GM12878 (cell line): ENCODE data around the gene VSIG10L.
A peak's percentile ranks its signal among the peaks of the same experiment; 100 is the strongest.

Experiments used
- CREB1 ChIP-seq: IDR thresholded peaks from 2 replicates; pipeline ENCODE4 v1.6.1; 2012; ENCODE audit warnings: low read depth, mild to moderate bottlenecking, inconsistent platforms
- CTCF ChIP-seq, 3 experiments: IDR thresholded peaks in 2 of 3; conservative IDR thresholded peaks in 1 of 3; 2 replicates each; pipeline ENCODE4 v1.5.1; 2011; ENCODE audit warnings: low read depth in 3 of 3, low read length in 3 of 3, mild to moderate bottlenecking in 3 of 3, control low read depth in 2 of 3, moderate library complexity in 2 of 3, inconsistent platforms in 1 of 3, mixed read lengths in 1 of 3; ENCODE audit not compliant: control insufficient read depth in 2 of 3, insufficient read depth in 1 of 3; ENCODE audit errors: extremely low read depth in 1 of 3
- EGR1 ChIP-seq, 2 experiments: IDR thresholded peaks; 1 replicate in 1 of 2; 2 replicates in 1 of 2; pipeline ENCODE4 v1.6.1; 2011 to 2012; ENCODE audit warnings: low read depth in 2 of 2, low read length in 2 of 2, borderline replicate concordance in 1 of 2, mild to moderate bottlenecking in 1 of 2, moderate library complexity in 1 of 2
- PAX5 ChIP-seq: IDR thresholded peaks from 2 replicates; pipeline ENCODE4 v1.6.1; 2011; ENCODE audit warnings: low read depth, low read length, borderline replicate concordance
- POLR2AphosphoS5 ChIP-seq: IDR thresholded peaks from 2 replicates; pipeline ENCODE4 v1.6.1; 2011; ENCODE audit warnings: mild to moderate bottlenecking, low read length, inconsistent platforms
- TBL1XR1 ChIP-seq: IDR thresholded peaks from 2 replicates; pipeline ENCODE4 v1.6.1; 2012; ENCODE audit warnings: low read depth, low read length, improper control_type of control experiment

GRCh38 chr19:51372649-51373504 lies 30.9 kb upstream of the VSIG10L start, which contains the start of gene NKG7:
- TF ChIP-seq TBL1XR1 (no peak), CTCF (IDR thresholded peaks at IDR 0.05 in 2 of 3, conservative IDR thresholded peaks at IDR 0.05 in 1 of 3; ENCODE audit: control insufficient read depth in 2 of 3, extremely low read depth in 1 of 3, insufficient read depth in 1 of 3, low read depth in 3 of 3, low read length in 3 of 3) (no peak), POLR2AphosphoS5 (peak; percentile 32; the same call in 1 of the 2 replicates), CREB1 (peak; percentile 41; the same call in 1 of the 2 replicates), PAX5 (no peak), EGR1 (IDR thresholded peaks at IDR 0.05; ENCODE audit: borderline replicate concordance in 1 of 2, low read depth in 2 of 2, low read length in 2 of 2) (no peak)
